ENCODE measurements around the gene MYH14. TPM values are rescaled to one million over a fixed set of nuclear protein-coding genes. Genes with fewer than 3 reads are reported as not detected.

The MYH14 gene
- total and polyA plus RNA-seq, 9 of the 15 experiments (the other 6 are each of a cell fraction or from before 2014, with no cell fraction given): 0.04 to 0.86 (median 0.19) TPM; not detected in 2

DNA sequence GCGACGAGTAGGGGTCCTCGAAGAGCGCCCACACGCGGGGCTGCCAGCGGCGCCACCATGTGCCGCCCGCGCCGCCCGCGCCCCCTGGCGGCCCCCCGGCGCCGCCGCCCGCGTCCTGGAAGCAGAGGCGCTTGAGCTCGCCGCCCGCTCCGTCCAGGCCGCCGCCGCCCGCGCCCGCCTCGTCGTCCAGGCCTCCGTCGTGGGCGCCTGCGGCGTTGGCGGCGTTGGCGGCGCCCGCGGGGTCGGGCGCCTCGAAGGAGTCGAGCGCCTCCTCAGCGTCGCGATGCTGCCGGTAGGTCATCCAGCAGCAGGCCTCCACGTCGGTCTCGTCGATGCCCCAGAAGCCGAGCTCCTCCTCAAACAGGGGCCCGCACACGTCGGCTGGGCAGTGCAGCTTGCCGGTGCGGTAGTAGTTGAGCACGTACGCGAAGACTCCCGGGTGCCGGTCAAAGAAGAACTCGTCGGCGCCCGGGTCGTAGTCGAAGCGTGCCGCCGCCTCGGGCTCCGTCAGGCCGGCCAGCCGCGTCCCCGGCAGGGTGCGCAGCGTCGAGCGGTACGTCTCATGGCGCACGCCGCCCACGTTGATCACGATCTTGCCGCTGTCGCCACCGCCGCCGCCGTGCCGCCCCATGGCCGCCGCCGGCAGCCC, 124.9 kb downstream of the MYH14 start (continued):
- TF ChIP-seq EGR1 (conservative IDR thresholded peaks at IDR 0.05) (peak; percentile 53), TEAD2 (tag; IDR thresholded peaks at IDR 0.05) (no peak), DPF2 (IDR thresholded peaks at IDR 0.05) (no peak), ZNF184 (CRISPR knock-in tag; IDR thresholded peaks at IDR 0.05) (no peak), MLX (CRISPR knock-in tag; conservative IDR thresholded peaks at IDR 0.05) (no peak), STAT5B (CRISPR knock-in tag; IDR thresholded peaks at IDR 0.05) (no peak), ATF6 (CRISPR knock-in tag; IDR thresholded peaks at IDR 0.05) (0 out of 2 replicates have a peak, but pooled peaks have one; percentile 47), ZNF518B (CRISPR knock-in tag; IDR thresholded peaks at IDR 0.05) (no peak), ZNF444 (CRISPR knock-in tag; IDR thresholded peaks at IDR 0.05) (no peak), ZBTB9 (CRISPR knock-in tag; IDR thresholded peaks at IDR 0.05) (no peak), ZNF3 (CRISPR knock-in tag; IDR thresholded peaks at IDR 0.05) (no peak), CBX5 (IDR thresholded peaks at IDR 0.05; ENCODE audit: borderline replicate concordance, low read depth) (no peak), FOXA1 (IDR thresholded peaks at IDR 0.05; ENCODE audit: borderline replicate concordance) (no peak), SAFB2 (IDR thresholded peaks at IDR 0.05; ENCODE audit: borderline replicate concordance, low read depth, low read length, severe bottlenecking) (no peak), GABPB1 (CRISPR knock-in tag; IDR thresholded peaks at IDR 0.05) (no peak), ZNF431 (CRISPR knock-in tag; IDR thresholded peaks at IDR 0.05) (no peak), ZNF311 (CRISPR knock-in tag; IDR thresholded peaks at IDR 0.05) (no peak), BACH1 (tag; IDR thresholded peaks at IDR 0.05) (no peak), C11orf30 (IDR thresholded peaks at IDR 0.05; ENCODE audit: low read depth) (no peak), ZNF76 (CRISPR knock-in tag; IDR thresholded peaks at IDR 0.05; ENCODE audit: borderline replicate concordance) (no peak)

Data from K562 (cell line).